ENCODE measurements around the gene ACIN1. TPM values are rescaled to one million over a fixed set of nuclear protein-coding genes. Genes with fewer than 3 reads are reported as not detected.
A peak's percentile ranks its signal among the peaks of the same experiment; 100 is the strongest.

Gene ACIN1
- total RNA-seq, 1 experiment from 2014 or later = 333 TPM

DNA sequence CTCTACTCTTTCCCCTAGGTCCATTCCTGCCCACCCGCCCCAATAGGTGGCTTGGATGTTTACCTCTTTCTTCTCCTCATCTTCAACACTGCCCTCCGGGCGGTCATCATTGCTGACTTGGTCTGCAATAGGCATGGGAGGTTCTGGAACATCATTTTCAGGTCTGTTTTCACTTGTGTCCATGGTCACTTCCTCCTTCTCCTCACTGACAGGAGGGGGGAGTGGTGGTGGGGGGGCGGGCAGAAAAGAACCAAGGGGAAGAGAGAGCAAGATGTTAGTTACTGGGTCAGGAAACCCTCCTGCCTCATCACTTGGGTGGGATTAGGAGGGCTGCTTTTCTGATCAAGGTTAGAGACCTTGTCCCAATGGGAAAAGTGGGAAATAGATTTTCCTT lies 25.5 kb downstream of the ACIN1 start:
- H3K79me1 ChIP-seq (ENCODE audit: insufficient read depth, low read depth, low read length, poor library complexity, severe bottlenecking) = peaks cover 17% of the 10 kb centered on the region
- no peak overlapping the region for H3K4ac ChIP-seq (ENCODE audit: low read depth, low read length)
- H2BK20ac ChIP-seq (ENCODE audit: low read depth, low read length, poor library complexity, severe bottlenecking) = no peak overlapping the region
- DNase-seq = no peak
- no peak overlapping the region for H2BK5ac ChIP-seq (ENCODE audit: insufficient read length, low read length)
- Mint-ChIP-seq H3K27ac (peak overlapping the region; percentile 65 to 95 (median 89); a peak in 6 of 7 replicates), H3K4me1 (peaks cover 35 to 52% of the 10 kb centered on the region in 2 experiments), H3K36me3 (ENCODE audit: insufficient read depth in 1 of 3, low read depth in 3 of 3) (peaks cover 38 to 83% (median 72%) of the 10 kb centered on the region in 3 experiments; a peak in 6 of 7 replicates), H3K4me3 (peak overlapping the region; percentile 54 to 87), H3K27me3 (ENCODE audit: low read depth) (no peaks in the 10 kb centered on the region; the same call in 1 of the 2 replicates), H3K9me3 (no peaks in the 10 kb centered on the region)
- no peak overlapping the region for H3K18ac ChIP-seq (ENCODE audit: insufficient read length, low read depth, low read length)
- H4K20me1 ChIP-seq (ENCODE audit: control insufficient read depth, insufficient read depth, insufficient read length) = peaks cover 3% of the 10 kb centered on the region
- H3K4me2 ChIP-seq (ENCODE audit: insufficient read depth, insufficient read length, low read length) = no peak overlapping the region
- no peak overlapping the region for H3K23ac ChIP-seq (ENCODE audit: insufficient read length, low read depth, low read length)
- H3K9me3 ChIP-seq (ENCODE audit: control insufficient read depth, low read depth, low read length) = no peaks in the 10 kb centered on the region
- H3K9ac ChIP-seq (ENCODE audit: extremely low read depth, insufficient read length, low read length) = no peak overlapping the region
- H4K5ac ChIP-seq (ENCODE audit: insufficient read length, low read depth, low read length) = no peak overlapping the region
- peaks cover 12% of the 10 kb centered on the region for H3K23me2 ChIP-seq (ENCODE audit: insufficient read length, low read depth, low read length, poor library complexity, severe bottlenecking)
- H3K27ac ChIP-seq (ENCODE audit: insufficient read length, low read depth, low read length) = no peak overlapping the region
- no peak overlapping the region for H4K91ac ChIP-seq (ENCODE audit: insufficient read length, low read depth, low read length)
- no peak overlapping the region for H2AFZ ChIP-seq (ENCODE audit: low read length)
- TF ChIP-seq, protein P1, sequence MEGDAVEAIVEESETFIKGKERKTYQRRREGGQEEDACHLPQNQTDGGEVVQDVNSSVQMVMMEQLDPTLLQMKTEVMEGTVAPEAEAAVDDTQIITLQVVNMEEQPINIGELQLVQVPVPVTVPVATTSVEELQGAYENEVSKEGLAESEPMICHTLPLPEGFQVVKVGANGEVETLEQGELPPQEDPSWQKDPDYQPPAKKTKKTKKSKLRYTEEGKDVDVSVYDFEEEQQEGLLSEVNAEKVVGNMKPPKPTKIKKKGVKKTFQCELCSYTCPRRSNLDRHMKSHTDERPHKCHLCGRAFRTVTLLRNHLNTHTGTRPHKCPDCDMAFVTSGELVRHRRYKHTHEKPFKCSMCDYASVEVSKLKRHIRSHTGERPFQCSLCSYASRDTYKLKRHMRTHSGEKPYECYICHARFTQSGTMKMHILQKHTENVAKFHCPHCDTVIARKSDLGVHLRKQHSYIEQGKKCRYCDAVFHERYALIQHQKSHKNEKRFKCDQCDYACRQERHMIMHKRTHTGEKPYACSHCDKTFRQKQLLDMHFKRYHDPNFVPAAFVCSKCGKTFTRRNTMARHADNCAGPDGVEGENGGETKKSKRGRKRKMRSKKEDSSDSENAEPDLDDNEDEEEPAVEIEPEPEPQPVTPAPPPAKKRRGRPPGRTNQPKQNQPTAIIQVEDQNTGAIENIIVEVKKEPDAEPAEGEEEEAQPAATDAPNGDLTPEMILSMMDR (conservative IDR thresholded peaks at IDR 0.05) = no peak
- H2BK12ac ChIP-seq (ENCODE audit: insufficient read length, low read depth, low read length) = no peak overlapping the region
- no peak overlapping the region for H2BK15ac ChIP-seq (ENCODE audit: low read depth, low read length)
- H4K8ac ChIP-seq (replicated peaks; ENCODE audit: insufficient read length, low read depth, low read length) = no peak overlapping the region
- no peak overlapping the region for H3K56ac ChIP-seq (ENCODE audit: insufficient read length, low read depth, low read length)
- H3K4me1 ChIP-seq (ENCODE audit: insufficient read depth, low read length) = 0 out of 2 replicates have a peak, but pooled peaks cover 3% of the 10 kb centered on the region
- H3K27me3 ChIP-seq (ENCODE audit: insufficient read depth, low read length) = no peaks in the 10 kb centered on the region
- no peak overlapping the region for H3T11ph ChIP-seq (ENCODE audit: low read length)
- peaks cover 5% of the 10 kb centered on the region; the same call in 1 of the 2 replicates for H3K79me2 ChIP-seq (ENCODE audit: insufficient read depth, low read length)
- H2AK5ac ChIP-seq (ENCODE audit: insufficient read length, low read length) = no peak overlapping the region
- WGBS (ENCODE audit: extremely low coverage, insufficient read length, low lambda C conversion rate) = no CpG with 5 or more reads among the region's 4 CpGs
- no peak overlapping the region for H3K14ac ChIP-seq (ENCODE audit: insufficient read depth, low read length)
- H2BK120ac ChIP-seq (ENCODE audit: low read depth, low read length, poor library complexity, severe bottlenecking) = no peak overlapping the region
